Nephron (organoid): Measurements from ENCODE around the gene ASPHD1.

Experiments used
- H3K27ac Mint-ChIP-seq, 3 experiments: 2 replicates each; pipeline ENCODE4 v1.8.0; 2020; ENCODE audit warnings: mixed read lengths in 3 of 3, mild to moderate bottlenecking in 2 of 3, moderate library complexity in 1 of 3
- H3K27me3 Mint-ChIP-seq: 2 replicates; pipeline ENCODE4 v1.8.0; 2021; ENCODE audit warnings: low read depth, mild to moderate bottlenecking, moderate library complexity, mixed read lengths
- H3K36me3 Mint-ChIP-seq: 2 replicates; pipeline ENCODE4 v1.8.0; 2020; ENCODE audit warnings: low read depth, mixed read lengths
- H3K4me1 Mint-ChIP-seq: 2 replicates; pipeline ENCODE4 v1.8.0; 2020; ENCODE audit warnings: mixed read lengths
- H3K4me3 Mint-ChIP-seq, 3 experiments: 2 replicates each; pipeline ENCODE4 v1.8.0; 2020; ENCODE audit warnings: mild to moderate bottlenecking in 3 of 3, mixed read lengths in 3 of 3, moderate library complexity in 2 of 3
- H3K9me3 Mint-ChIP-seq: 2 replicates; pipeline ENCODE4 v1.8.0; 2020; ENCODE audit warnings: mixed read lengths
- TF ChIP-seq, protein P1 (sequence below), 3 experiments: fragments of 200-600 bp; sonication (generic); IDR thresholded peaks; one replicate each; pipeline ENCODE4 v1.5.0; 2021; ENCODE audit warnings: antibody characterized with exemption in 3 of 3; ENCODE audit not compliant: unreplicated experiment in 3 of 3

The ASPHD1 gene, protein sequence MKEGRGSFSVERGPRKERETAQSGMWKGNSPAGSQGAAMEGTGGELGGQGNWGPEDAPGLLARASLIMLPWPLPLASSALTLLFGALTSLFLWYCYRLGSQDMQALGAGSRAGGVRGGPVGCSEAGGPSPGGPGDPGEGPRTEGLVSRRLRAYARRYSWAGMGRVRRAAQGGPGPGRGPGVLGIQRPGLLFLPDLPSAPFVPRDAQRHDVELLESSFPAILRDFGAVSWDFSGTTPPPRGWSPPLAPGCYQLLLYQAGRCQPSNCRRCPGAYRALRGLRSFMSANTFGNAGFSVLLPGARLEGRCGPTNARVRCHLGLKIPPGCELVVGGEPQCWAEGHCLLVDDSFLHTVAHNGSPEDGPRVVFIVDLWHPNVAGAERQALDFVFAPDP

DNA sequence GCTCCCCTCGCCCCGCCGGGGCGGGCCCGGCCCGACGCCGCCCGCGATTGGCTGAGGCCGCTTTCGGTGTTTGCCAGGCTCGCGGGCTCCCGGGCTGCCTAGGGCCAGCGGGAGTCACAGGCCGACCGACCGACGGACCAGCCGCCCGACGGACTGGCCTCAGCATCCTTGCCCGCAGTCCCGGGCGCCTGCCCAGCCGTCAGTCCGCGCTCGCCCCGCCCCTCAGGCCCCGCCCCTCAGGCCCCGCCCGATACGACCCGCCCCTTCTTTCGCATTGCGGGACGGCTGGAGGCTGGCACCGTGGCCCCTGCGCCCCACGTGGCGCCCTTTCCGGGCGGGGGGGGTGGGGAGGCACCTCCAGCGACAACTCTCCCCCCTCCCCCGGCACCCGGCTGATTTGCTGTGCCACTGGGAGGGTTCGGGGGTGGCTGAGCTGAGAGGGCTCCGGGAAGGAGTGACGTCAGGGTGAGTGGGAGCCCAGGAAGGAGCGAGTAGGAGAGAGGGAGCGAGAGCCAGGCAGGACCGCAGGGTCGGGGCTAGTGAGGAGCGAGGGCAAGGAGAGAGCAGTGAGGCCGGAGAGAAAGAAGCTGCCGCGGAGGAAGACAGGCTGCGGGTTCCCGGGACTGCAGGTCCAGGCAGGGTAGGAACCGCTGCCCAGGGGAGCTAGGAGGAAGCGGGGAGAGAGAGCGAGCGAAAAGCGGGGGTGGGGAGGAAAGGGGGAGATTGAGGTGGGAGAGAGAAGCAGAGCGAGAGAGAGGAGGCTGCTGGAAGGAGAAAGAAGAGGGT, at the start of gene ASPHD1:
ASPHD1 (plus strand) TSS at position 387 of the 786 bp plus-strand sequence. CDS start 484 bp downstream, outside the sequence.
- H3K4me3 Mint-ChIP-seq = peak within 1 kb of the TSS; percentile 84 to 85 (median 85)
- H3K36me3 Mint-ChIP-seq = no peaks in the 10 kb centered on the region
- H3K4me1 Mint-ChIP-seq = peaks cover 8% of the 10 kb centered on the region
- H3K27me3 Mint-ChIP-seq = peaks cover 40% of the 10 kb centered on the region
- H3K27ac Mint-ChIP-seq = no peak within 1 kb of the TSS
- no peaks in the 10 kb centered on the region for H3K9me3 Mint-ChIP-seq
- TF ChIP-seq, protein P1, sequence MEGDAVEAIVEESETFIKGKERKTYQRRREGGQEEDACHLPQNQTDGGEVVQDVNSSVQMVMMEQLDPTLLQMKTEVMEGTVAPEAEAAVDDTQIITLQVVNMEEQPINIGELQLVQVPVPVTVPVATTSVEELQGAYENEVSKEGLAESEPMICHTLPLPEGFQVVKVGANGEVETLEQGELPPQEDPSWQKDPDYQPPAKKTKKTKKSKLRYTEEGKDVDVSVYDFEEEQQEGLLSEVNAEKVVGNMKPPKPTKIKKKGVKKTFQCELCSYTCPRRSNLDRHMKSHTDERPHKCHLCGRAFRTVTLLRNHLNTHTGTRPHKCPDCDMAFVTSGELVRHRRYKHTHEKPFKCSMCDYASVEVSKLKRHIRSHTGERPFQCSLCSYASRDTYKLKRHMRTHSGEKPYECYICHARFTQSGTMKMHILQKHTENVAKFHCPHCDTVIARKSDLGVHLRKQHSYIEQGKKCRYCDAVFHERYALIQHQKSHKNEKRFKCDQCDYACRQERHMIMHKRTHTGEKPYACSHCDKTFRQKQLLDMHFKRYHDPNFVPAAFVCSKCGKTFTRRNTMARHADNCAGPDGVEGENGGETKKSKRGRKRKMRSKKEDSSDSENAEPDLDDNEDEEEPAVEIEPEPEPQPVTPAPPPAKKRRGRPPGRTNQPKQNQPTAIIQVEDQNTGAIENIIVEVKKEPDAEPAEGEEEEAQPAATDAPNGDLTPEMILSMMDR (IDR thresholded peaks at IDR 0.05; ENCODE audit: unreplicated experiment in 3 of 3) = no peak

DNA sequence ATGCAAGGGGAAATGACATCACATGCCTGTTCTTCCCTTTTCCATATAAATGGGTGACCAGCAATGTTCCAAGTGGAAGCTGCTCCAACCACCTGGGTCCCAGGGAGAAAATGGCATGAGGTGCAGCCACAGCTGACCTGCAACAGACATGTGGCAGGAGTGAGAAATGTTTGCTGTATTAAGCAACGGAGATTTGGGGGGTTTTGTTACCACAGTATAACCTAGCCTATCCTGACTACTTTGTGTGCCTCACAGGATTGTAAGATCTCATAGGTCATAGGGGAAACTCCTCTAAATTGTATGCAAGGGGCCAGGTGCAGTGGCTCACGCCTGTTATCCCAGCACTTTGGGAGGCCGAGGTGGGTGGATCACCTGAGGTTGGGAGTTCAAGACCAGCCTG, 49.3 kb upstream of the ASPHD1 start:
- H3K9me3 Mint-ChIP-seq = no peaks in the 10 kb centered on the region
- no peaks in the 10 kb centered on the region for H3K36me3 Mint-ChIP-seq
- no peak overlapping the region for H3K4me3 Mint-ChIP-seq
- peak overlapping the region in 1 of 3 experiments; percentile 7 for H3K27ac Mint-ChIP-seq
- TF ChIP-seq, protein P1 (IDR thresholded peaks at IDR 0.05; ENCODE audit: unreplicated experiment in 3 of 3) = no peak
- H3K4me1 Mint-ChIP-seq = peaks cover 5% of the 10 kb centered on the region
- H3K27me3 Mint-ChIP-seq = no peaks in the 10 kb centered on the region

DNA sequence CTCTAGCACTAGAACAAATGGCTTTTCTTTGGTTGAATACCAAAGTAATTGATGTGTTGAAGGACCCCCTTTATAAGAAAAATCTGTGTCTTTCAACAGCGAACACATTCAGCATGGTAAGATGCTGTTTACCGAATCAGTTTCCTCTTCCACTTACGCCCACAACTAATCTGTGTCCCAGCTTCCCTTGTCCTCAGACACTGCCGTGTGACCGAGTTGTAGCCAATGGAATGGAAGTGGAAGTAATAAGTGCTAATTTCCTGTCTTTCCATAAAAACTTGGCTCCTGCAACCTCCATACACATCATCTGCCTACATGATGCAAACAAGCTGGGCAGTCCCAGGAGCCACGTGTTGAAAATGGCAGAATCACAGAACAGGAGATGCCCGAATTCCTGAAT, 47.6 kb upstream of the ASPHD1 start:
- Mint-ChIP-seq H3K4me3 (no peak overlapping the region), H3K4me1 (peaks cover 5% of the 10 kb centered on the region), H3K36me3 (peaks cover 5% of the 10 kb centered on the region), H3K27me3 (no peaks in the 10 kb centered on the region), H3K9me3 (no peaks in the 10 kb centered on the region), H3K27ac (peak overlapping the region in 1 of 3 experiments; percentile 35)
- TF ChIP-seq, protein P1 (IDR thresholded peaks at IDR 0.05; ENCODE audit: unreplicated experiment in 3 of 3) = no peak

DNA sequence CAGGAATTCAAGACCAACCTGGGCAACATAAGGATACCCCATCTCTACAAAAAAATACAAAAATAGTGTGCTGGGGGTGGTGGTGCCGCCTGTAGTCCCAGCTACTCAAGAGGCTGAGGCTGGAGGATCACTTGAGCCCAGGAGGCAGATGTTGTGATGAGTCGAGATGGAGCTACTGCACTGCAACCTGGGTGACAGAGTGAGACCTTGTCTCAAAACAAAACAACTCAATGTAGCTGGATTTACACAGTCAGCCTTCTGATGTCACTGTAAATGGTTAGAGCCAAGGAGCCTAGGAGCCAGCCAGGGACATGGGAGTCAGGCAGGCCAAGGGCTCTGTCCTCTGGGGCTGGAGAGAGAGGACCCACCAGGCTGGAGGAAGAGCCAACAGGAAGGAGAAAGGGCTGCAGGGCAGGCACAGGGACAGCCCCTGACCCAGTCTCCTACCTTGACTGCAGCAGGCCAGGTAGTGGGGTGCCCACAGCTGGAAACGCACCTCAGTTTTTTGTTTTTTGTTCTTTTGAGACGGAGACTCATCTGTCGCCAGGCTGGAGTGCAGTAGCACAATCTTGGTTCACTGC, 45.7 kb upstream of the ASPHD1 start:
- Mint-ChIP-seq H3K36me3 (peaks cover 18% of the 10 kb centered on the region), H3K4me1 (no peaks in the 10 kb centered on the region), H3K27ac (no peak overlapping the region)

GRCh38 chr16:29857133-29857760, 43.0 kb upstream of the ASPHD1 start:
- Mint-ChIP-seq H3K36me3 (peaks cover 29% of the 10 kb centered on the region), H3K9me3 (no peaks in the 10 kb centered on the region), H3K4me1 (no peaks in the 10 kb centered on the region), H3K27ac (no peak overlapping the region), H3K27me3 (no peaks in the 10 kb centered on the region), H3K4me3 (peak overlapping the region in 1 of 3 experiments; percentile 20)
- TF ChIP-seq, protein P1 (IDR thresholded peaks at IDR 0.05; ENCODE audit: unreplicated experiment in 3 of 3) = no peak

More for the DNA sequence above, 45.7 kb upstream of the ASPHD1 start:
- TF ChIP-seq, protein P1 (IDR thresholded peaks at IDR 0.05; ENCODE audit: unreplicated experiment in 3 of 3) = no peak
- H3K27me3 Mint-ChIP-seq = no peaks in the 10 kb centered on the region
- no peak overlapping the region for H3K4me3 Mint-ChIP-seq
- H3K9me3 Mint-ChIP-seq = no peaks in the 10 kb centered on the region
